ENCODE measurements around the gene SLC2A13.

DNA sequence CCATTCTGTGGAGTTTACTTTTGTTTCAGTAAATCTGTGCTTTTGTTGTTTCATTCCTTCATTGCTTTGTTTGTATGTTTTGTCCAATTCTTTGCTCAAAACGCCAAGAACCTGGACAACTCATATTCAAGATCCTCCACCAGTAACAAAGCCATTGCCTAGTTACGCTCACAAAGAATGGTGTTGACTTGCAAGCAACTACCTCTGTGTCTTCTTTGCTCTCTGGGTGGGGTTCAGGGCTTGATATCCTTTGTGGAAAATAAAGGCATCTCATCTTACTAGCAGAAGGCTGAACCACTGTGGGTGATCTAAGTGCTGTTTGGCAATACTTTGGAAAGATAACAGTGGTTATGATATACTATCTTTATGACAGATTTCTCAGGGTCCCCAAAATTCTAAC, 252.9 kb downstream of the SLC2A13 start:
- TF ChIP-seq, protein P1, sequence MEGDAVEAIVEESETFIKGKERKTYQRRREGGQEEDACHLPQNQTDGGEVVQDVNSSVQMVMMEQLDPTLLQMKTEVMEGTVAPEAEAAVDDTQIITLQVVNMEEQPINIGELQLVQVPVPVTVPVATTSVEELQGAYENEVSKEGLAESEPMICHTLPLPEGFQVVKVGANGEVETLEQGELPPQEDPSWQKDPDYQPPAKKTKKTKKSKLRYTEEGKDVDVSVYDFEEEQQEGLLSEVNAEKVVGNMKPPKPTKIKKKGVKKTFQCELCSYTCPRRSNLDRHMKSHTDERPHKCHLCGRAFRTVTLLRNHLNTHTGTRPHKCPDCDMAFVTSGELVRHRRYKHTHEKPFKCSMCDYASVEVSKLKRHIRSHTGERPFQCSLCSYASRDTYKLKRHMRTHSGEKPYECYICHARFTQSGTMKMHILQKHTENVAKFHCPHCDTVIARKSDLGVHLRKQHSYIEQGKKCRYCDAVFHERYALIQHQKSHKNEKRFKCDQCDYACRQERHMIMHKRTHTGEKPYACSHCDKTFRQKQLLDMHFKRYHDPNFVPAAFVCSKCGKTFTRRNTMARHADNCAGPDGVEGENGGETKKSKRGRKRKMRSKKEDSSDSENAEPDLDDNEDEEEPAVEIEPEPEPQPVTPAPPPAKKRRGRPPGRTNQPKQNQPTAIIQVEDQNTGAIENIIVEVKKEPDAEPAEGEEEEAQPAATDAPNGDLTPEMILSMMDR (IDR thresholded peaks at IDR 0.05) = no peak
- TF ChIP-seq POLR2A (IDR thresholded peaks at IDR 0.05) (no peak), POLR2AphosphoS5 (IDR thresholded peaks at IDR 0.05; ENCODE audit: insufficient read depth in 1 of 2, low read depth in 1 of 2) (no peak)

All from vagina (tissue), 2 donors.